T-cell (primary cell): ENCODE results near the gene TNKS1BP1. TPM values are rescaled to one million over a fixed set of nuclear protein-coding genes. Genes with fewer than 3 reads are reported as not detected.

Experiments
- ATAC-seq, 4 experiments: fragments of 200-7000 bp in 3 of 4; fragments of 150-1000 bp in 1 of 4; cut with Tn5 transposase; replicated peaks in 1 of 4; 1 replicate in 3 of 4; 2 replicates in 1 of 4; pipeline ENCODE4 v1.10.0; 2021; ENCODE audit warnings: moderate library complexity in 3 of 4, mild to moderate bottlenecking in 2 of 4, moderate number of reproducible peaks in 1 of 4
- CTCF ChIA-PET, 2 donors: fragments of 300-600 bp; sonication (Branson Sonifier 250); formaldehyde crosslinking; loops; one replicate each; lab custom pipeline; 2022; ENCODE audit warnings: antibody characterized with exemption in 2 of 2; lab: Charles Lee
- POLR2A ChIA-PET, 2 donors: fragments of 300-600 bp; sonication (Branson Sonifier 250); formaldehyde crosslinking; loops; one replicate each; lab custom pipeline; 2022; ENCODE audit warnings: antibody characterized with exemption in 2 of 2; lab: Charles Lee
- DNase-seq, 35 experiments: peaks; one replicate each; pipeline versions ENCODE4 v3.0.0 to v3.0.0-alpha.2; 2013 to 2023
- H3K27ac ChIP-seq: one replicate; pipeline ENCODE4 v1.5.1; 2013; ENCODE audit warnings: low read length
- H3K27me3 ChIP-seq, 2 experiments: replicated peaks in 1 of 2; 1 replicate in 1 of 2; 2 replicates in 1 of 2; pipeline versions ENCODE4 v1.6.1 to v1.7.0; 2013; ENCODE audit warnings: low read length in 1 of 2, mixed read lengths in 1 of 2; ENCODE audit not compliant: control insufficient read depth in 2 of 2, insufficient read depth in 2 of 2; ENCODE audit errors: extremely low read depth in 1 of 2
- H3K36me3 ChIP-seq, 2 donors: 1 replicate in 1 of 2; 2 replicates in 1 of 2; pipeline versions ENCODE4 v1.6.1 to v1.7.0; 2013; ENCODE audit warnings: low read length in 1 of 2; ENCODE audit not compliant: control insufficient read depth in 2 of 2, insufficient read depth in 1 of 2; ENCODE audit errors: extremely low read depth in 1 of 2
- H3K4me1 ChIP-seq, 2 experiments: 1 replicate in 1 of 2; 2 replicates in 1 of 2; pipeline versions ENCODE4 v1.6.1 to v1.7.0; 2013; ENCODE audit warnings: low read length in 2 of 2, mixed read lengths in 1 of 2; ENCODE audit not compliant: insufficient read depth in 2 of 2, control insufficient read depth in 1 of 2; ENCODE audit errors: extremely low read depth in 1 of 2
- H3K4me3 ChIP-seq, 2 donors: 1 replicate in 1 of 2; 2 replicates in 1 of 2; pipeline versions ENCODE4 v1.5.1 to v1.7.0; 2013; ENCODE audit warnings: mild to moderate bottlenecking in 2 of 2, low read length in 1 of 2, moderate library complexity in 1 of 2; ENCODE audit not compliant: control insufficient read depth in 1 of 2; ENCODE audit errors: extremely low read depth in 1 of 2
- H3K9me3 ChIP-seq: 2 replicates; pipeline ENCODE4 v1.7.0; 2013
- H3K27ac Mint-ChIP-seq, 2 donors: one replicate each; pipeline ENCODE4 v1.8.0; 2020 to 2021; ENCODE audit warnings: mild to moderate bottlenecking in 2 of 2, mixed read lengths in 2 of 2
- H3K27me3 Mint-ChIP-seq, 2 donors: one replicate each; pipeline ENCODE4 v1.8.0; 2021 to 2022; ENCODE audit warnings: mixed read lengths in 2 of 2
- H3K36me3 Mint-ChIP-seq: one replicate; pipeline ENCODE4 v1.8.0; 2021; ENCODE audit warnings: mixed read lengths
- H3K4me1 Mint-ChIP-seq, 3 donors: one replicate each; pipeline ENCODE4 v1.8.0; 2020 to 2022; ENCODE audit warnings: mixed read lengths in 3 of 3, mild to moderate bottlenecking in 1 of 3
- H3K4me3 Mint-ChIP-seq, 3 donors: one replicate each; pipeline ENCODE4 v1.8.0; 2020 to 2022; ENCODE audit warnings: mild to moderate bottlenecking in 3 of 3, mixed read lengths in 3 of 3, moderate library complexity in 3 of 3
- H3K9me3 Mint-ChIP-seq, 3 donors: one replicate each; pipeline ENCODE4 v1.8.0; 2020 to 2022; ENCODE audit warnings: mixed read lengths in 3 of 3
- WGBS: methylation state at CpG from one replicate; pipeline ENCODE4 v1.1.5; 2013; ENCODE audit warnings: missing lambda C conversion rate; ENCODE audit not compliant: insufficient coverage; 5-methylcytosine and 5-hydroxymethylcytosine counted together
- total RNA-seq, 35 experiments: library from RNA in 6 of 35; stranded (reverse) in 6 of 35; fragments of 120-200 nt in 1 of 35; gene quantifications; one replicate each; pipeline versions ENCODE4 v1.2.1 to v1.2.4 and lab custom pipeline; 2013 to 2026

The TNKS1BP1 gene
- total RNA-seq, 5 donors from 2014 or later (not counting 1 experiment from before 2014, with no cell fraction given): 13.9 to 22.9 (median 18.9) TPM

DNA sequence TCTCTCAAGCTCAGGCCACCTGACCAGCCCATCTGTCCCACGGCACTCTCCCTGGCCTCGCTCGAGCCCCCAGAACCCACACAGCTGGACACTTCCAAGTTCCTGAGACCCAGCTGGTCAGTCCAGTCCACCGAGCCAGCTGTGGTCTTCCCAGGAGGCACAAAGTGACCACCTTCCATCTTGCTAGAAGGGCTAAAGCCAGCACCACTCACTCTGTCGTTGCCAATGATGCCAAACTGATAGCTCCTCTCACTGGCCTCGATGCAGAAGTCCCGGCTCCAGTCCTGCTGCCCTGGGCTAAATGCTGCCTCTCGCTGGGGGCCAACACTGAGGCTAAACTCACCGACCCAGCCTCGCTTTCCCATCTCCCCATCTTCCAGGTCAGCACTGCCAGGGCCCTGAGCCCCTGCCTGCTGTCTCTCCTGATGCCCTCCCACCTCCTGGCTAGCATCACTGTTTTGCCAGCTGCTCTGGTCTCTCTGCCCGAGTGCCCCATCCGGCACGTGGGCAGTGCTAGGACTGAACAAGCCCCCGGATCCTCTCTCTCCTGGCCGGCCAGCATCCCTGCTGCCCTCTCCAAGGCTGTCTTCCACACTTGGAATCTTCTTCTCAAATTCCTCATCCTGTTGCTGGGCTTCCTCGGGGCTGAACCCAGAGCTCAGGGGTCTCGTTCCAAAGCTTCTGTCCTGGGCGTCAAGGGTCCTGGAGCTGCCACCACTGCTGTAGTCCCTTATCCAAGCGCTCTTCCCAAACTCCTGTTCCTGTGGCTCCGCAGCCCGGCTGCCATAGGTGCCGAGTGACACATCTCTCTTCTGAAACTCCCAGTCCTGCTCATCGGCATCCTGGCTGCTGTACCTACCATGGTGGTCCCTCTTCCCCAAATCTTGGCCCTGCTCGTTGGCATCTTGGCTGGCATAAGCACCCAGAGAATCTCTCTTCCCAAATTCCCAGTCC, 15.4 kb downstream of the TNKS1BP1 start:
- ChIA-PET POLR2A (no interaction called here), CTCF (interaction anchor here in 1 of 2 donors (0.6 kb wide), 1 partner anchor 1436 kb away, joined by 3 read pairs; no protein-coding TSS in a partner anchor)
- H3K36me3 Mint-ChIP-seq: peaks cover 7% of the 10 kb centered on the region
- WGBS: 96% methylated on average over 23 of the region's 24 CpGs
- ATAC-seq (no peak), DNase-seq (no peak)
- no peak overlapping the region for H3K27ac ChIP-seq
- peaks cover 0 to 3% of the 10 kb centered on the region in 2 experiments for H3K27me3 ChIP-seq
- no peaks in the 10 kb centered on the region for H3K9me3 ChIP-seq
- no peaks in the 10 kb centered on the region for H3K9me3 Mint-ChIP-seq
- no peak overlapping the region for H3K27ac Mint-ChIP-seq
- peaks cover 14% of the 10 kb centered on the region in 3 donors for H3K4me1 Mint-ChIP-seq
- peaks cover 0 to 4% of the 10 kb centered on the region in 2 donors for H3K36me3 ChIP-seq
- no peaks in the 10 kb centered on the region for H3K27me3 Mint-ChIP-seq
- no peak overlapping the region for H3K4me3 Mint-ChIP-seq
- peaks cover 0 to 18% of the 10 kb centered on the region in 2 experiments for H3K4me1 ChIP-seq
- no peak overlapping the region for H3K4me3 ChIP-seq

DNA sequence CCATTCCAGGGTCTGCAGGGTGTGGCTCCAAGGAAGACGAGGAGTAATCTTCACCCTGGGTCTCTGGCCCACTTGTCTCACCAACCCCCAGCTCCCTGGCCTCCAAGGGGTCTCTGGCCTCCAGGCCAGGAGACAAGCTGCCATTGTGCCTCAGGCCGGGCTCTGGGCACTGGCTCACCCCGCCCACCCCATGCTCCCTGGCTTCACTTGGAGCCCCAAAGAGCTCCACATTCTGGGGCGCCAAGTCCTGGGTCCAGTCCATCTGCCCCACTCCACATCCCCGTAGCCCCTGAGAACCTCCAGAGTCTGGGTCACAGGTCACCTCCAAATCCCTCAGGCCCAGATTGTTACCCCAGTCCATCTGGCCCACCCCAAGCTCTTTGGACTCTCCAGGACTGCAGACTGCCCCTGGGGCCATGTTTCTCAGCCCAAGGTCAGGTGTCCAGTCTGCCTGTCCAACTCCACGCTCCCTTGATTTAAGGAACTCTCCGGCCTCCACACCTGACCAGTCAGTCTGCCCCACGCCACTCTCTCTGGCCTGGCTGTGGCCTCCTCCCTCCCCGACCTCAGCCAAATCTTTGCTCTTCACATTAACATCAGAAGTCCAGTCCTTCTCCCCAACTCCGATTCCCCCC, 16.2 kb downstream of the TNKS1BP1 start:
- DNase-seq (no peak), ATAC-seq (no peak)
- Mint-ChIP-seq H3K27ac (no peak overlapping the region), H3K9me3 (no peaks in the 10 kb centered on the region), H3K4me3 (no peak overlapping the region), H3K4me1 (peaks cover 14% of the 10 kb centered on the region in 3 donors), H3K27me3 (no peaks in the 10 kb centered on the region), H3K36me3 (peaks cover 8% of the 10 kb centered on the region)
- peaks cover 0 to 3% of the 10 kb centered on the region in 2 experiments for H3K27me3 ChIP-seq
- ChIA-PET POLR2A (no interaction called here), CTCF (interaction anchor here in 1 of 2 donors (0.6 kb wide), 1 partner anchor 1437 kb away, joined by 3 read pairs; no protein-coding TSS in a partner anchor)
- 98% methylated on average over 9 of the region's 10 CpGs for WGBS
- H3K4me3 ChIP-seq: no peak overlapping the region
- H3K36me3 ChIP-seq: peaks cover 0 to 2% of the 10 kb centered on the region in 2 donors
- no peak overlapping the region for H3K27ac ChIP-seq
- H3K4me1 ChIP-seq: peaks cover 0 to 18% of the 10 kb centered on the region in 2 experiments
- no peaks in the 10 kb centered on the region for H3K9me3 ChIP-seq

DNA sequence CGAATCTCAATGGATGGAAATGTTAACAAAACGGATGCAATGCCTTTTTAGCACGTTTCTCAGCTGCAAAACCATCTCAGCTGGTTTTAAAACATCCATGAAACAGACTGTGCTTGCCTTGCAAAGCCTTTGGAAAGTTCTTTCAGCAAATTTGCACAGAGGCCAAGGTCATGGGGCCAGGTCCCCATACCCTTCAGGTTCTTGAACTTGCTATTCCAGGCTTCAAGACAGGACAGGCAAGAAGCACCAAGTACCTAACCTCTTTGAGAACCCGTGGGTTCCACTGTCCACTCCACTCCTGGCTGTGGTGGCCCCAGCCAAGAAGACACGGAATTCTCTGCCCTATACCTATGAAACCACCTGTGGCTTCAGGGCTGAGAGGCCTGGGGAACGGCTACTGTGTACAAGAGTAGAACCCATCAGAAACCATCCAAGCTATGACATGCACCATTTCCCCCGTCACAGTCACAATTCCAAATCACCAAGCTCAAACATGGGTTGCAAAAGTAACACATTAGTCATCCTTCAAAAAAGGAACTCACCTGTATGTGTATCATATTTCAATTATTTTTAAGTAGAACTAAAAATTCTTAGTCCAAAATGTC, 17.0 kb downstream of the TNKS1BP1 start:
- Mint-ChIP-seq H3K36me3 (peaks cover 15% of the 10 kb centered on the region), H3K27me3 (no peaks in the 10 kb centered on the region), H3K4me3 (no peak overlapping the region), H3K4me1 (peaks cover 14% of the 10 kb centered on the region in 3 donors), H3K9me3 (no peaks in the 10 kb centered on the region), H3K27ac (no peak overlapping the region)
- H3K27me3 ChIP-seq: peaks cover 0 to 3% of the 10 kb centered on the region in 2 experiments
- H3K4me1 ChIP-seq: peaks cover 0 to 18% of the 10 kb centered on the region in 2 experiments
- DNase-seq: no peak
- CTCF ChIA-PET: no interaction called here
- H3K27ac ChIP-seq: no peak overlapping the region
- WGBS: 64% methylated on average over 5 of the region's 7 CpGs
- no peaks in the 10 kb centered on the region for H3K36me3 ChIP-seq
- H3K4me3 ChIP-seq: no peak overlapping the region
- H3K9me3 ChIP-seq: no peaks in the 10 kb centered on the region
- no peak for ATAC-seq
- POLR2A ChIA-PET: no interaction called here

DNA sequence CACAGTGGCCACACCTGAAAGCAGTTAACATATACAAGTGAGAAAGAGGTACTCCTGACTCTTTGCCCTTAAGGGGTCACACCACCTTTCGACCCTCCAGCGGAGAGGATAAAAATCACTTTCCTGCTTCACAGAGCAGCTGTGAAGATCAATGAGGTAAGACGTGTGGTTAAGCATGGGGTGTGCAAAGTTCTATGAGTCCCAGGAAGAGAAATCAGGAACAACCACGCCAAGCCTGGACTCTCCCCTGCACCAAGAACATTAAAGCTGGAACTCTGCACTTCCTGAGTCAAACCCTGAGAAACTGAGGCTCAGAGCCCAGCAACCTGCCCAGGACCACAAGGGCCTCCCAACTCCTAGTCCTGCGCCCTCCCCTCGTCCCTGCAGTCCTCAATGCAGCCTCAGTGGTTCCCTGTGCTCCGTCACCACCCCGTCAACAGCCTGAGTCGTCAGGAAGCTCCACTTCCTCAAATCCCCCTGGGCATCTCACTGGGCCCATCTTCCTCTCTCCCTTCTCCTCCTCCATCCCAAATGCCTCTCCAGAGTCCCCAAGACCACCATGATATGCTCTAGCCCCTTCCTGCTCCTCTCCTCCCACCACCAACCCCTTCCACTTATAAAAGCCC, 17.7 kb downstream of the TNKS1BP1 start:
- Histone ChIP-seq H3K4me1 (peaks cover 0 to 15% of the 10 kb centered on the region in 2 experiments), H3K36me3 (no peaks in the 10 kb centered on the region), H3K9me3 (no peaks in the 10 kb centered on the region), H3K27ac (no peak overlapping the region), H3K4me3 (no peak overlapping the region), H3K27me3 (peaks cover 0 to 3% of the 10 kb centered on the region in 2 experiments)
- CTCF ChIA-PET: interaction anchor here in 1 of 2 donors (0.6 kb wide), 1 partner anchor 63 kb away, joined by 4 read pairs; no protein-coding TSS in a partner anchor
- WGBS: 71% methylated on average over 7 of the region's 9 CpGs
- Mint-ChIP-seq H3K4me1 (peaks cover 8 to 11% (median 10%) of the 10 kb centered on the region in 3 donors), H3K4me3 (no peak overlapping the region), H3K27me3 (no peaks in the 10 kb centered on the region), H3K9me3 (no peaks in the 10 kb centered on the region), H3K27ac (no peak overlapping the region), H3K36me3 (peaks cover 18% of the 10 kb centered on the region)
- ATAC-seq (no peak), DNase-seq (no peak)
- POLR2A ChIA-PET: no interaction called here

DNA sequence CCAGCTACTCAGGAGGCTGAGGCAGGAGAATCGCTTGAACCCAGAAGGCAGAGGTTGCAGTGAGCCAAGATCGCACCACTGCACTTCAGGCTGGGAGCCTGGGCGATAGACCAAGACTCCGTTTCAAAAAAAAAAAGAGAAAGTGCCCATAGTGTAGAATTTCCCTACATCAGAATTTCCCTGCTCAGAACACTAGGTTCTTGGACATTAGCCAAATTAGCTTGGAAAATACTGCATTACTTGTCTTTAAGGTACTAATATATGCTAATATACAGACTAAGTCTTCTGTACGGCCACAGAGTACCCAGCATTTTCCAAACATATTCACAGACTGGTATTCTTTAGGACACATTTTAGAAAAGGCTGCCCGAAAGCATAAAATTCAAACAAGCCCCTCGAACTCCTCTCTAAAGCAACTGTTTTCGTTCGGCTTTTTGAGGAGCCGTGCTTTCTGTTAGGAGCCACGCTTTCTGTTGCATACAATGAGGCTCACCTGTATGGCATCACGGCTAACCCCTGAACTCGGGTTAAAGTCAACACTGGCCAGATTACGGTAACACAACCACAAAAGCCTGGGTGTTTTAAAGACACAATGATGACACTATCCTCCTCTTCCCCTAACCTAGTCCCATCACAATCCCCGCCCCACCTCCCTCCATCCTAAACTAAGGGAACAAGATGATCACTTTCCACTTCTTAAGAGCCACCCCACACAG, 18.4 kb downstream of the TNKS1BP1 start:
- H3K36me3 ChIP-seq: no peaks in the 10 kb centered on the region
- Mint-ChIP-seq H3K4me1 (peaks cover 4 to 7% (median 5%) of the 10 kb centered on the region in 3 donors), H3K9me3 (no peaks in the 10 kb centered on the region), H3K27me3 (no peaks in the 10 kb centered on the region), H3K36me3 (peaks cover 26% of the 10 kb centered on the region), H3K4me3 (no peak overlapping the region), H3K27ac (no peak overlapping the region)
- 92% methylated on average over 10 of the region's 15 CpGs for WGBS
- no peak overlapping the region for H3K27ac ChIP-seq
- peaks cover 0 to 7% of the 10 kb centered on the region in 2 experiments for H3K4me1 ChIP-seq
- ChIA-PET CTCF (interaction anchor here in 1 of 2 donors (0.6 kb wide), 1 partner anchor 62 kb away, joined by 4 read pairs; no protein-coding TSS in a partner anchor), POLR2A (no interaction called here)
- ATAC-seq (no peak), DNase-seq (no peak)
- H3K27me3 ChIP-seq: peaks cover 0 to under 1% of the 10 kb centered on the region in 2 experiments
- H3K4me3 ChIP-seq: no peak overlapping the region
- H3K9me3 ChIP-seq: no peaks in the 10 kb centered on the region
